OCI-LY3 (cell line): Measurements from ENCODE around the gene MAGI1.

Experiments used
- H2AFZ ChIP-seq: fragments of 200-600, 300-600 bp; shearing (Covaris generic); 2 replicates; pipeline ENCODE4 v1.6.0; 2014; ENCODE audit warnings: antibody characterized with exemption, low read depth, low read length
- H3K27ac ChIP-seq: fragments of 200-600, 300-600 bp; sonication (generic); 2 replicates; pipeline ENCODE4 v1.5.1; 2014; ENCODE audit warnings: mild to moderate bottlenecking, low read length, moderate library complexity, mixed read lengths
- H3K27me3 ChIP-seq: fragments of 200-600, 300-600 bp; sonication (generic); 2 replicates; pipeline ENCODE4 v1.6.1; 2014; ENCODE audit warnings: low read depth, low read length, mixed read lengths
- H3K36me3 ChIP-seq: fragments of 200-600, 300-600 bp; sonication (generic); replicated peaks from 2 replicates; pipeline ENCODE3; 2014; ENCODE audit warnings: low read depth, low read length, mixed read lengths
- H3K4me1 ChIP-seq: fragments of 300-600, 200-600 bp; sonication (generic); 2 replicates; pipeline ENCODE4 v1.6.1; 2014; ENCODE audit warnings: low read length, mixed read lengths
- H3K4me2 ChIP-seq: fragments of 200-600, 300-600 bp; sonication (generic); 2 replicates; pipeline ENCODE4 v1.6.1; 2014; ENCODE audit warnings: low read length, mixed read lengths
- H3K4me3 ChIP-seq: fragments of 300-600, 200-600 bp; sonication (generic); 2 replicates; pipeline ENCODE4 v1.5.1; 2014; ENCODE audit warnings: antibody characterized with exemption, mild to moderate bottlenecking, low read length, moderate library complexity
- H3K79me2 ChIP-seq: fragments of 300-600, 200-600 bp; shearing (Covaris generic); 2 replicates; pipeline ENCODE4 v1.6.1; 2014; ENCODE audit warnings: mild to moderate bottlenecking, low read length, mixed read lengths
- H3K9ac ChIP-seq: fragments of 300-600, 200-600 bp; shearing (Covaris generic); 2 replicates; pipeline ENCODE4 v1.6.0; 2014; ENCODE audit warnings: mild to moderate bottlenecking, low read length, moderate library complexity
- H3K9me3 ChIP-seq: fragments of 200-600, 300-600 bp; shearing (Covaris generic); 2 replicates; pipeline ENCODE4 v1.6.1; 2014; ENCODE audit warnings: low read length, mixed read lengths; ENCODE audit not compliant: insufficient read depth
- H4K20me1 ChIP-seq: fragments of 200-600, 300-600 bp; sonication (generic); 2 replicates; pipeline ENCODE4 v1.6.1; 2016; ENCODE audit warnings: low read length, mixed read lengths; ENCODE audit not compliant: insufficient read depth
- EZH2phosphoT487 ChIP-seq: fragments of 200-600 bp; shearing (Covaris generic); IDR thresholded peaks from 2 replicates; pipeline ENCODE4 v1.6.1; 2018; ENCODE audit warnings: antibody characterized with exemption, mixed run types, low read depth
- TF ChIP-seq, protein P1 (sequence below): fragments of 200-600, 300-600 bp; sonication (generic); IDR thresholded peaks from 2 replicates; pipeline ENCODE4 v1.5.1; 2014; ENCODE audit warnings: antibody characterized with exemption, low read length, low read depth

MAGI1 gene

DNA sequence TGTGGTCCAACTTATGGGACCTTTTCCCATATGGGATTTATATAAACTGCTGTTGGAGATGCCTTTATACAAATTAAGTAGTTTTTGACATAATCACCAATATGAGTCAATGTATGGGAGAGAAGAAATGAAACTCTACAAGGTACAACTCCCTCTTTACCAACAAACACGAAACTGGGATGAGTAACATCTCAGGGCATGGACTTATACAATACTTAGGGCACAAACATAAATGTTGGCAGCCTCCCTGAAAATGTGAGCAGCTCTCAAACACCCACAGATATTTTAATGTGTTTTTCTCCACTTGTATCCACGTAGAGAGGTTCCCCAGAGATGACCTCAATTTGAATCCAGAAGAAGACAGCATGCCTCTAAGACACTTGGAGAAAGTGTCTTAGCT, 161.6 kb downstream of the MAGI1 start:
- Histone ChIP-seq H3K36me3 (no peaks in the 10 kb centered on the region), H3K9ac (no peak overlapping the region), H3K4me3 (no peak overlapping the region), H3K79me2 (no peaks in the 10 kb centered on the region), H3K4me2 (no peak overlapping the region), H4K20me1 (no peaks in the 10 kb centered on the region), H3K27ac (no peak overlapping the region), H2AFZ (no peak overlapping the region), H3K9me3 (no peaks in the 10 kb centered on the region), H3K4me1 (no peaks in the 10 kb centered on the region), H3K27me3 (0 out of 2 replicates have a peak, but pooled peaks cover 3% of the 10 kb centered on the region)
- TF ChIP-seq, protein P1, sequence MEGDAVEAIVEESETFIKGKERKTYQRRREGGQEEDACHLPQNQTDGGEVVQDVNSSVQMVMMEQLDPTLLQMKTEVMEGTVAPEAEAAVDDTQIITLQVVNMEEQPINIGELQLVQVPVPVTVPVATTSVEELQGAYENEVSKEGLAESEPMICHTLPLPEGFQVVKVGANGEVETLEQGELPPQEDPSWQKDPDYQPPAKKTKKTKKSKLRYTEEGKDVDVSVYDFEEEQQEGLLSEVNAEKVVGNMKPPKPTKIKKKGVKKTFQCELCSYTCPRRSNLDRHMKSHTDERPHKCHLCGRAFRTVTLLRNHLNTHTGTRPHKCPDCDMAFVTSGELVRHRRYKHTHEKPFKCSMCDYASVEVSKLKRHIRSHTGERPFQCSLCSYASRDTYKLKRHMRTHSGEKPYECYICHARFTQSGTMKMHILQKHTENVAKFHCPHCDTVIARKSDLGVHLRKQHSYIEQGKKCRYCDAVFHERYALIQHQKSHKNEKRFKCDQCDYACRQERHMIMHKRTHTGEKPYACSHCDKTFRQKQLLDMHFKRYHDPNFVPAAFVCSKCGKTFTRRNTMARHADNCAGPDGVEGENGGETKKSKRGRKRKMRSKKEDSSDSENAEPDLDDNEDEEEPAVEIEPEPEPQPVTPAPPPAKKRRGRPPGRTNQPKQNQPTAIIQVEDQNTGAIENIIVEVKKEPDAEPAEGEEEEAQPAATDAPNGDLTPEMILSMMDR, result no peak
- no peak for TF ChIP-seq EZH2phosphoT487

DNA sequence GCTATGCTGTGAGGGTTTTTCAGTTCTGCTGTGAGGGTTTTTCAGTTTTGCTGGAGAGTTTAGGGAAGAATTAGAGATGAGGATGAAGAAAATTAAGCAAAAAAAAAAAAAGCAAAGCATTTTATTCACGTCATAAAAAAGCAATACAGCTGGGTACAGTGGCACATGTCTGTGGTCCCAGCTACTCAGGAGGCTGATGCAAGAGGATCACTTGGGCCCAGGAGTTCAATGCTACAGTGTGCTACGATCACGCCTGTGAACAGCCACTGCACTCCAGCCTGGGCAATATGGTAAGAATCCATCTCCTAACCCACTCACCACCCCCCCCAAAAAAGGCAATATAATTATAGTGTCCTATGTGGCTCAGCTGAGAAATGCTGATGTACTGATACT, 162.7 kb downstream of the MAGI1 start:
- Histone ChIP-seq H3K4me2 (no peak overlapping the region), H3K4me3 (no peak overlapping the region)
- TF ChIP-seq EZH2phosphoT487, result no peak
- TF ChIP-seq, protein P1, result no peak

DNA sequence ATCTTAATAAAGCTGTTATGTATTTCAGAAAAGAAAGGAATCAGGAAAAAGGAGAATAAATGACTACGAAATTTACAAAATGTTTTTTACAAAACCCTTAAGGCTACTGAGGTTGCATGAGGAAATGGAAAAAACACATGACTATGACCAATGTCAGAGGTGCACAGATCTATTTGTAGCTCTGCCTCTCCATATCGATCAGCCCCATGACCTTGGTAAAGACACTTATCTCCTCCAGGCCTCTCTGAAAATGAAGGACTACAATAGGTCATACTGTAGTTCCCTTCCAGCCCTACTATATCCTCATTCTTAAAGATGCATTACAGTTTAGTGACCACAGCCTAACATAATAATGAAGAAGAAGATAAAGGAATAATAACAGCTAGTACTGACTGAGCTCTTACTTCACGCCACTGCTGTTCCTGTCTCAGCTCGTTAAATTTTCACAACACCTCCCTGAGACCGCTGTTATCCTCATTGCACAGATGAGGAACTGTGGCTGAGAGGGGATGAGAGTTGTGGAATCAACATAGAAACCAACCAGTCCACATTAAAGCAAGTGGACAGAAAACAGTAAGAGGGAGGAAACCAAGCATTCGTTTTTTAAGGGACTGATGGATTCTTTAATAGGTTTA, 163.2 kb downstream of the MAGI1 start:
- no peaks in the 10 kb centered on the region for H3K36me3 ChIP-seq

More for the DNA sequence above, 162.7 kb downstream of the MAGI1 start:
- H3K4me1 ChIP-seq, result no peaks in the 10 kb centered on the region
- no peaks in the 10 kb centered on the region for H3K9me3 ChIP-seq
- 0 out of 2 replicates have a peak, but pooled peaks cover 6% of the 10 kb centered on the region for H3K27me3 ChIP-seq
- H3K27ac ChIP-seq, result no peak overlapping the region
- no peak overlapping the region for H2AFZ ChIP-seq
- H4K20me1 ChIP-seq, result no peaks in the 10 kb centered on the region
- H3K36me3 ChIP-seq, result no peaks in the 10 kb centered on the region
- no peaks in the 10 kb centered on the region for H3K79me2 ChIP-seq
- H3K9ac ChIP-seq, result no peak overlapping the region

DNA sequence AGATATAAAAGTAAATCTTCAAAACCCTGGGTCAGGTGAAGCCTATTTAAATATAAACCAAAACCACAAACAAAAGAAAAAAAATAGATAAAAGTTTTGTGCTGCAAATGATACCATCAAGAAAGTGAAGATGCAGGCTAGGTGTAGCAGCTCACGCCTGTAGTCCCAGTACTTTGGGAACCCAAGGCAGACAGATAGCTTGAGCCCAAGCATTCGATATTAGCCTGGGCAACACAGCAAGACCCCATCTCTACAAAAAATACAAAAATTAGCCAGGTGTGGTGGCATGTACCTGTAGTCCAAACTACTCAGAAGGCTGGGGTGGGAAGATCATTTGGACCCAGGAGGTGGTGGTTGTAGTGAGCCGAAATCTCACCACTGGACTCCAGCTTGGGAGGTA, 164.8 kb downstream of the MAGI1 start:
- H4K20me1 ChIP-seq, result no peaks in the 10 kb centered on the region
- no peak overlapping the region for H3K4me2 ChIP-seq
- no peak overlapping the region for H3K27ac ChIP-seq
- TF ChIP-seq, protein P1, result no peak
- TF ChIP-seq EZH2phosphoT487, result no peak
- no peaks in the 10 kb centered on the region for H3K36me3 ChIP-seq
- H3K4me3 ChIP-seq, result no peak overlapping the region
- no peak overlapping the region for H3K9ac ChIP-seq
- no peaks in the 10 kb centered on the region for H3K4me1 ChIP-seq
- H2AFZ ChIP-seq, result no peak overlapping the region
- H3K27me3 ChIP-seq, result 0 out of 2 replicates have a peak, but pooled peaks cover 6% of the 10 kb centered on the region
- H3K9me3 ChIP-seq, result no peaks in the 10 kb centered on the region
- H3K79me2 ChIP-seq, result no peaks in the 10 kb centered on the region

More for the DNA sequence above, 163.2 kb downstream of the MAGI1 start:
- Histone ChIP-seq H4K20me1 (no peaks in the 10 kb centered on the region), H3K4me1 (no peaks in the 10 kb centered on the region), H3K9me3 (no peaks in the 10 kb centered on the region), H3K27ac (no peak overlapping the region), H3K4me3 (no peak overlapping the region), H3K9ac (no peak overlapping the region), H3K79me2 (no peaks in the 10 kb centered on the region), H2AFZ (no peak overlapping the region), H3K4me2 (no peak overlapping the region), H3K27me3 (0 out of 2 replicates have a peak, but pooled peaks cover 6% of the 10 kb centered on the region)
- TF ChIP-seq EZH2phosphoT487, result no peak
- TF ChIP-seq, protein P1, result no peak
